GM18505 (cell line): ENCODE measurements around the gene ANKLE2.
"Not testable (repeated sequence)": the region's sequence is repeated elsewhere in the genome, so short reads cannot be mapped to it uniquely, and the experiment has no call there.

ENCODE experiments used
- ATAC-seq: cut with Tn5 transposase; IDR thresholded peaks from one replicate; pipeline ENCODE4 v1.9.1; 2021; ENCODE audit not compliant: unreplicated experiment
- POLR2A ChIP-seq: IDR thresholded peaks from 4 replicates; pipeline ENCODE4 v1.6.1; 2011; ENCODE audit warnings: borderline replicate concordance; ENCODE audit not compliant: insufficient read depth, insufficient read length; ENCODE audit errors: extremely low read depth

The ANKLE2 gene

GRCh38 chr12:132786192-132786591 lies 24.6 kb upstream of the ANKLE2 start:
- no peak for ATAC-seq
- TF ChIP-seq POLR2A, result no peak

DNA sequence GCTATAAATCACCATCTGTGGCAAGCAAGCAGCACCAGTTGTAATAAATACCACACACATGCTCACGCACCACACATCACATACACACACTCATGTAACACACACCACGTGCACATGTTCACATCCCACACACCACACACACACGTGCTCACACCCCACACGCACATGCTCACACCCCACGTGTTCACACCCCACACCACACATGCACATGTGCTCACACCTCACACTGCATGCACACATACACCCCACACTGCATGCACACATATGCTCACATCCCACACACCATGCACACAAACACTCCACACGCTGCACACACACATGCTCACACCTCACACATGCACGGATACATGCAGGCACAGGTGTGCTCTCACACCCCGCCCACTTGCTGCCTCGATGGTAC lies 22.9 kb upstream of the ANKLE2 start:
- no peak for ATAC-seq
- no peak for TF ChIP-seq POLR2A

GRCh38 chr12:132783917-132784531 lies 22.4 kb upstream of the ANKLE2 start:
- ATAC-seq, result no peak
- no peak for TF ChIP-seq POLR2A

GRCh38 chr12:132781938-132782337 lies 20.3 kb upstream of the ANKLE2 start:
- TF ChIP-seq POLR2A, result no peak
- no peak for ATAC-seq

DNA sequence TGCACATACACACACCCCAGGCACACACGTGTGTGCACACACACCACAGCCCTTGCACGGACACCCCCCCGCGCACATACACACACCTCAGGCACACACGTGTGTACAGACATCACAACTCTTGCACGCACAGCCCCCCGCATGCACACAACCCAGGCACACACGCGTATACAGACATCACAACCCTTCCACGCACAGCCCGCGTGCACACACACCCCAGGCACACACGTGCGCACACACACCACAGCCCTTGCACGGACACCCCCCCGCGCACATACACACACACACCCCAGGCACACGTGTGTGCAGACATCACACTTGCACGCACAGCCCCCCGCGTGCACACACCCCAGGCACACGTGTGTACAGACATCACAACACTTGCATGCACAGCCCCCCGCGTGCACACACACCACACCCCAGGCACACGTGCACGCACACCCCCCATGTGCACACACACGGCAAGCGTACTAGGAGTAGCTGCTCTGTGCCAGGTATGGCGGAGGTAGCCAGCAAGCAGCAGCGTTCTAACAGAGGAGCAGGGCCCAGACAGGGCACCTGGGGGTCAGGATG lies 18.2 kb upstream of the ANKLE2 start:
- no peak for TF ChIP-seq POLR2A
- no peak for ATAC-seq

- TF ChIP-seq POLR2A, result no peak
- no peak for ATAC-seq
Measured at GRCh38 chr12:132777614-132778013, 16.0 kb upstream of the ANKLE2 start.

DNA sequence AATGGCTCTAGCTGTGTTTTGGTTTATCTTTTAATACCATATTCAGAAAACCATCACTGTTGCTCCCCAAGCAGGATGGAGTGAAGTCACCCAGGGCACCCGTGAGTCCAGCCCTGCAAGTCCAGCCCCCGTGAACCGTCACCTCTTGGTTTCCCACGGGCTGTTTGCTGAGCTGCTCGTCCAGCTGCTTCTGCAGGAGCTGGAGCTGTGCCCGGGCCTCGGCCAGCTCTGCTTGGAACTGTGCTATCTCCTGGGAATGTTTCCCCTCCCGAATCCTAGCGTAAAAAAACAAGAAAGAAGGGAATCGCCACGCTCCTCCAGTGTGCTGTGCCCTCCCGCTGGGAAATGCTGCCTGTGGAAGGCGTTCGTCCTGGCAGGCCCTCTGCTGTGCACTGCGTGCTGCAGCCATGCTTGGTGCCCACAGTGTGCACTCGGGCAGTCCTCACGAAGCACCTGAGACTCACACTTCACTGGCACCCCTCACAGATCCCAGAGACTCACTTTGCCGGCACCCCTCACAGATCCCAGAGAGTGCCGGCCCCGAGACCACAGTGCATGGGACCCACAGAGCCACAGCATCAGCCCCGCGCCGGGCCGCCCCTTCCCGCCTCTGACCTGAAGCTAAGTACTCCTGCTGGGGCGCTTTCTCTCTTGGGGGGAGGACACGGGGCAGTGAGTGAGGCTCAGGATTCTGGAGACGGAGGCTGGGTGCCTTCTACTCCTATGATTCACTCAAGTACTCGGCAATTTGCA lies 15.4 kb upstream of the ANKLE2 start:
- ATAC-seq, result no peak
- no peak for TF ChIP-seq POLR2A

DNA sequence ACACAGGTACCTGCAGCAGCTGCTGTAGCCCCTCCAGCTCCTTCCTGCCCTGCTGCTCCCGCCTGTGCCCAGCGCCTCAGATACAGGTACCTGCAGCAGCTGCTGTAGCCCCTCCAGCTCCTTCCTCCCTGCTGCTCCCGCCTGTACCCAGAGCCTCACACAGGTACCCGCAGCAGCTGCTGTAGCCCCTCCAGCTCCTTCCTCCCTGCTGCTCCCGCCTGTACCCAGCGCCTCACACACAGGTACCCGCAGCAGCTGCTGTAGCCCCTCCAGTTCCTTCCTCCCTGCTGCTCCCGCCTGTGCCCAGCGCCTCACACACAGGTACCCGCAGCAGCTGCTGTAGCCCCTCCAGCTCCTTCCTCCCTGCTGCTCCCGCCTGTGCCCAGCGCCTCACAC lies 14.6 kb upstream of the ANKLE2 start:
- not testable (repeated sequence) for ATAC-seq

DNA sequence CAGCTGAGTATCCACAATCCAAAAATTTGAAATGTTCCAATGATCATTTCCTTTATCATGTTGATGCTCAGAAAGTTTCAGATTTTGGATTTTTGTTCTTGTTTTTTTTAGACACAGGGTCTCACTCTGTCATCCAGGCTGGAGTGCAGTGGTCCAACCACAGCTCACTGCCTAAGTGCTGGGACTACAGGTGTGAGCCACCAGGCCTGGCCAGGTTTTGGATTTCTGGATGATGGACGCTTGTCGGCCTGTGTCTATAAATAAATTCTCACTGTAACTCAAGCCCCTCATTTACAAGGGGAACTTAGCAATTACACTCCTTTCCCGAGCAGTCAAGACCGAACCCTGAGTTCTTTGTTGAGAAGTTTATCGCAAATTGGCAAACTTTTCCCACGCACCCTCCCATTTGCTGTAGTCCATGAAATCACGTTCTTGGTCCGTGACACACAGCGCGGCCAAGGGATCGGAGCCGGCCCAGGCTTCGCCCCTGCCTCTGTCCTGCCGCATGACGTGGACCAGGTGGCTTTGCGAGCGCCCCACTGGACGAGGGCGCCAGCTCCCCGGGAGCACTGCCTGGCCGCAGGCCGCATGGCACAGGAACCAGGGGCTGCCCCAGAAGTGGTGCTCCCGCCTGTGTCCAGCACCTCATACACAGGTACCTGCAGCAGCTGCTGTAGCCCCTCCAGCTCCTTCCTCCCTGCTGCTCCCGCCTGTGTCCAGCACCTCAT lies 14.0 kb upstream of the ANKLE2 start:
- ATAC-seq, result no peak
- TF ChIP-seq POLR2A, result no peak

- ATAC-seq, result no peak
- TF ChIP-seq POLR2A, result no peak
Measured at GRCh38 chr12:132774646-132775275, 13.1 kb upstream of the ANKLE2 start.

GRCh38 chr12:132774159-132774558 lies 12.5 kb upstream of the ANKLE2 start:
- no peak for ATAC-seq
- no peak for TF ChIP-seq POLR2A

DNA sequence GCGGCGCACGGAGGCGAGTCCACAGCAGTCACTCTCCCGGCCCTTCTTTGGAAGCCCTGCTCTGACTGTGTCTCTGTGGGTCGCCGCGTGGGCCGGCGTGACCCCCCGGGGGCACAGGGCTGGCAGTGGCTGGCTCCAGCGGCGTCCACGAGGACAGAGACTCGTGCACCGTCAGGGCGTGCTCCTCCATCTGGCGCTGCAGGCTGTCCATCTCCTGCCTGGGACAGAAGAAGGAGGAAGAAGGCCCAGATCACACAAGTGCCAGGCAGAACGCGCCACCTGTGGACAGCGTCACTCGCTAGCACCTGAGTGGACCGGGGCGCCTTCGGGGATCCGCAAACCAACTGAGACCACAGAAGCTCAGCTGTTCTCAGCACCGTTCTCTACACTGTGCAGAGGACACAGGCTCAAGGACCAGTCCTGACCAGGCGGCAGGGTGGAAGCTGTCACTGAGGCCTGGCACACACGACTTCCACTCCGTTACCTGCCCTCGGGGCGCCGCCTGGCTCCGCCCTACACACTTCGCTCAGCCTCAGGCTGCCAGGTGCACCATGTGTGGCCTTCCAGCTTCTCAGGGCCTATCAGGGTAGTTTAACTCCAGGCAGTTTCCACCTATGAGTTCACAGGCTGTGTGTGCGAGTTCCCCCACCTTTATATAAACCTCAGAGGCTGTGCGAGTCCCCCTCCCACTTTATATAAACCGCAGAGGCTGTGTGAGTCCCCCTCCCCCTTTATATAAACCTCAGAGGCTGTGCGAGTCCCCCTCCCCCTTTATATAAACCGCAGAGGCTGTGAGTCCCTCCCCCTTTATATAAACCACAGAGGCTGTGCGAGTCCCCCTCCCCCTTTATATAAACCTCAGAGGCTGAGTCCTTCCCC lies 11.7 kb upstream of the ANKLE2 start:
- TF ChIP-seq POLR2A, result no peak
- no peak for ATAC-seq
